GM12875 (cell line): ENCODE data around the gene RIC1.

Source experiments
- H3K4me3 ChIP-seq: one replicate; pipeline ENCODE4 v1.5.1; 2011; ENCODE audit warnings: low read depth, low read length, control low read depth
- CTCF ChIP-seq: IDR thresholded peaks from 2 replicates; pipeline ENCODE4 v1.5.1; 2011; ENCODE audit warnings: low read depth, mild to moderate bottlenecking, control low read depth, inconsistent platforms, low read length, moderate library complexity, borderline replicate concordance; ENCODE audit not compliant: insufficient read depth

RIC1 gene

GRCh38 chr9:5622016-5622415 lies 6.9 kb upstream of the RIC1 start:
- TF ChIP-seq CTCF = no peak
- H3K4me3 ChIP-seq = no peak overlapping the region

GRCh38 chr9:5624655-5625054 lies 4.3 kb upstream of the RIC1 start:
- no peak for TF ChIP-seq CTCF
- no peak overlapping the region for H3K4me3 ChIP-seq

- no peak for TF ChIP-seq CTCF
Observed at GRCh38 chr9:5626727-5627634, 1.9 kb upstream of the RIC1 start.

GRCh38 chr9:5627686-5628085 lies 1.2 kb upstream of the RIC1 start:
- peak overlapping the region; percentile 98 for H3K4me3 ChIP-seq

More at GRCh38 chr9:5626727-5627634, 1.9 kb upstream of the RIC1 start:
- H3K4me3 ChIP-seq = peak overlapping the region; percentile 98

- peak overlapping the region; percentile 98 for H3K4me3 ChIP-seq
- no peak for TF ChIP-seq CTCF
Observed at GRCh38 chr9:5628183-5628529, 751 bp upstream of the RIC1 start.

- no peak for TF ChIP-seq CTCF
- peak overlapping the region; percentile 98 for H3K4me3 ChIP-seq
Observed at GRCh38 chr9:5629312-5630080, 589 bp downstream of the RIC1 start.

- peak overlapping the region; percentile 98 for H3K4me3 ChIP-seq
- TF ChIP-seq CTCF = no peak
Observed at GRCh38 chr9:5630081-5630507, 1.2 kb downstream of the RIC1 start.
